ENCODE measurements around the gene MCHR1. TPM values are rescaled to one million over a fixed set of nuclear protein-coding genes. Genes with fewer than 3 reads are reported as not detected.
"Not testable (repeated sequence)": the region's sequence is repeated elsewhere in the genome, so short reads cannot be mapped to it uniquely, and the experiment has no call there.

MCHR1 gene
- total RNA-seq, 6 donors from 2014 or later: 1.00 TPM; not detected in 5

- ATAC-seq (ENCODE audit: low FRiP score in 2 of 2) (no peak), DNase-seq (no peak)
- H3K4me1 ChIP-seq: peaks cover 0 to 3% (median 0%) of the 10 kb centered on the region in 4 donors
- WGBS, 2 donors: 78 to 85% methylated on average over 9 of the region's 9 CpGs
- H3K9me3 ChIP-seq: no peaks in the 10 kb centered on the region
- TF ChIP-seq POLR2AphosphoS5 (IDR thresholded peaks at IDR 0.05) (no peak), POLR2A (IDR thresholded peaks at IDR 0.05) (no peak), EP300 (IDR thresholded peaks at IDR 0.05) (no peak), CTCF (IDR thresholded peaks at IDR 0.05) (no peak)
- no peak overlapping the region for H3K27ac ChIP-seq
- H3K36me3 ChIP-seq: no peaks in the 10 kb centered on the region
- H3K4me3 ChIP-seq: no peak overlapping the region
- H3K27me3 ChIP-seq: no peaks in the 10 kb centered on the region
Measured at GRCh38 chr22:40718250-40719204, 39.2 kb downstream of the MCHR1 start.

GRCh38 chr22:40719599-40719998 lies 40.3 kb downstream of the MCHR1 start:
- no peak for ATAC-seq (ENCODE audit: low FRiP score in 2 of 2)
- Histone ChIP-seq H3K9me3 (no peaks in the 10 kb centered on the region), H3K27ac (no peak overlapping the region), H3K4me1 (peaks cover 0 to 3% (median 0%) of the 10 kb centered on the region in 4 donors), H3K4me3 (no peak overlapping the region), H3K27me3 (no peaks in the 10 kb centered on the region), H3K36me3 (no peaks in the 10 kb centered on the region)
- DNase-seq: no peak
- TF ChIP-seq CTCF (IDR thresholded peaks at IDR 0.05) (no peak), POLR2A (IDR thresholded peaks at IDR 0.05) (no peak), POLR2AphosphoS5 (IDR thresholded peaks at IDR 0.05) (no peak), EP300 (IDR thresholded peaks at IDR 0.05) (no peak)
- 81 to 89% methylated on average over 6 of the region's 6 CpGs for WGBS, 2 donors

GRCh38 chr22:40720156-40720537 lies 40.9 kb downstream of the MCHR1 start:
- H3K9me3 ChIP-seq; H3K4me1 ChIP-seq; DNase-seq; H3K36me3 ChIP-seq; ATAC-seq (ENCODE audit: low FRiP score in 2 of 2); H3K27me3 ChIP-seq; H3K4me3 ChIP-seq; H3K27ac ChIP-seq: not testable (repeated sequence)
- WGBS, 2 donors: 87 to 91% methylated on average over 6 of the region's 6 CpGs

GRCh38 chr22:40720538-40721256 lies 41.4 kb downstream of the MCHR1 start:
- no peak overlapping the region for H3K4me3 ChIP-seq
- no peaks in the 10 kb centered on the region for H3K36me3 ChIP-seq
- DNase-seq (no peak), ATAC-seq (ENCODE audit: low FRiP score in 2 of 2) (peak in 1 of 2 donors; percentile 53)
- 55 to 64% methylated on average over 11 of the region's 11 CpGs for WGBS, 2 donors
- peaks cover 0 to 3% (median 0%) of the 10 kb centered on the region in 4 donors for H3K4me1 ChIP-seq
- H3K27ac ChIP-seq: no peak overlapping the region
- TF ChIP-seq POLR2AphosphoS5 (IDR thresholded peaks at IDR 0.05) (no peak), EP300 (IDR thresholded peaks at IDR 0.05) (no peak), CTCF (IDR thresholded peaks at IDR 0.05) (no peak), POLR2A (IDR thresholded peaks at IDR 0.05) (no peak)
- H3K9me3 ChIP-seq: no peaks in the 10 kb centered on the region
- no peaks in the 10 kb centered on the region for H3K27me3 ChIP-seq

GRCh38 chr22:40721266-40721665 lies 42.0 kb downstream of the MCHR1 start:
- no peak overlapping the region for H3K27ac ChIP-seq
- H3K27me3 ChIP-seq: no peaks in the 10 kb centered on the region
- WGBS, 2 donors: 7 to 11% methylated on average over 6 of the region's 6 CpGs
- H3K9me3 ChIP-seq: no peaks in the 10 kb centered on the region
- H3K36me3 ChIP-seq: no peaks in the 10 kb centered on the region
- DNase-seq (no peak), ATAC-seq (ENCODE audit: low FRiP score in 2 of 2) (peak in 1 of 2 donors; percentile 36)
- H3K4me1 ChIP-seq: peaks cover 0 to 3% (median 0%) of the 10 kb centered on the region in 4 donors
- no peak overlapping the region for H3K4me3 ChIP-seq
- TF ChIP-seq POLR2AphosphoS5 (IDR thresholded peaks at IDR 0.05) (no peak), EP300 (IDR thresholded peaks at IDR 0.05) (no peak), POLR2A (IDR thresholded peaks at IDR 0.05) (no peak), CTCF (IDR thresholded peaks at IDR 0.05) (no peak)
